Stimulated activated CD4-positive, alpha-beta T cell treated with anti-CD3 and anti-CD28 coated beads, TNF-alpha, amount 100 ng/mL, for 48 hours (primary cell): ENCODE results near the gene CCDC13.
"Not testable (repeated sequence)": the region's sequence is repeated elsewhere in the genome, so short reads cannot be mapped to it uniquely, and the experiment has no call there.

Source experiments
- DNase-seq, 3 donors: peaks; one replicate each; pipeline ENCODE4 v3.0.0-alpha.2; 2020; ENCODE audit warnings: low read depth in 3 of 3

The CCDC13 gene

GRCh38 chr3:42772670-42773408 is at the start of gene CCDC13:
TSS of gene CCDC13 (minus strand) at chr3:42773253. CDS start at chr3:42758345, 14,908 bp downstream.
- peak; percentile 85 to 87 (median 86) for DNase-seq

- no peak for DNase-seq
Measured at GRCh38 chr3:42822828-42823227, 49.8 kb upstream of the CCDC13 start.

GRCh38 chr3:42820746-42821051 is 47.6 kb upstream of the CCDC13 start:
- DNase-seq = no peak

- DNase-seq = no peak
Measured at GRCh38 chr3:42819351-42819965, 46.4 kb upstream of the CCDC13 start.

- DNase-seq = no peak
Measured at GRCh38 chr3:42815826-42816225, 42.8 kb upstream of the CCDC13 start.

GRCh38 chr3:42814914-42815507 is 42.0 kb upstream of the CCDC13 start:
- DNase-seq = no peak

- no peak for DNase-seq
Measured at GRCh38 chr3:42814246-42814645, 41.2 kb upstream of the CCDC13 start.

- DNase-seq = not testable (repeated sequence)
Measured at GRCh38 chr3:42811118-42811883, 38.2 kb upstream of the CCDC13 start.

GRCh38 chr3:42810706-42811105 is 37.7 kb upstream of the CCDC13 start:
- not testable (repeated sequence) for DNase-seq

- no peak for DNase-seq
Measured at GRCh38 chr3:42809202-42809601, 36.1 kb upstream of the CCDC13 start, which contains the start of gene ACKR2. TSS of gene ACKR2 (plus strand) at chr3:42809445. CDS start at chr3:42864503, 55,058 bp downstream.

GRCh38 chr3:42807929-42808328 is 34.9 kb upstream of the CCDC13 start:
- DNase-seq = no peak

GRCh38 chr3:42805141-42805821 is 32.2 kb upstream of the CCDC13 start:
- no peak for DNase-seq

- DNase-seq = no peak
Measured at GRCh38 chr3:42804831-42805132, 31.7 kb upstream of the CCDC13 start.

GRCh38 chr3:42804106-42804830 is 31.2 kb upstream of the CCDC13 start, which contains the start of gene HIGD1A:
TSS of gene HIGD1A (minus strand) at chr3:42804490. CDS start at chr3:42794253, 10,237 bp downstream.
- DNase-seq = peak; percentile 86 to 91 (median 90)

GRCh38 chr3:42803414-42804105 is 30.5 kb upstream of the CCDC13 start:
- peak in 1 of 3 donors; percentile 1 for DNase-seq

- no peak for DNase-seq
Measured at GRCh38 chr3:42802876-42803413, 29.9 kb upstream of the CCDC13 start.

- DNase-seq = no peak
Measured at GRCh38 chr3:42801784-42802183, 28.7 kb upstream of the CCDC13 start.

GRCh38 chr3:42801048-42801620 is 28.1 kb upstream of the CCDC13 start:
- DNase-seq = no peak

- DNase-seq = no peak
Measured at GRCh38 chr3:42800251-42800650, 27.2 kb upstream of the CCDC13 start.

- no peak for DNase-seq
Measured at GRCh38 chr3:42799376-42799775, 26.3 kb upstream of the CCDC13 start.
